Measurements from ENCODE around the gene NMNAT2.

Gene NMNAT2

GRCh38 chr1:183304440-183305107, 113.6 kb downstream of the NMNAT2 start:
- Histone ChIP-seq H3K4me1 (ENCODE audit: insufficient read depth, insufficient read length) (peaks cover 16% of the 10 kb centered on the region), H3K9ac (ENCODE audit: insufficient read length, low read depth) (no peak overlapping the region), H3K4me3 (ENCODE audit: insufficient read length, low read depth) (no peak overlapping the region), H3K27me3 (ENCODE audit: insufficient read depth, insufficient read length) (no peaks in the 10 kb centered on the region), H3K9me3 (ENCODE audit: insufficient read depth, low read length) (no peaks in the 10 kb centered on the region), H3K36me3 (ENCODE audit: insufficient read depth, insufficient read length, low read length) (no peaks in the 10 kb centered on the region)
- TF ChIP-seq SUZ12 (IDR thresholded peaks at IDR 0.05; ENCODE audit: extremely low read depth, insufficient read depth, insufficient read length) (no peak), ZNF274 (IDR thresholded peaks at IDR 0.05; ENCODE audit: low read depth, low read length) (no peak), YY1 (IDR thresholded peaks at IDR 0.05; ENCODE audit: insufficient read depth, insufficient read length) (no peak)
- DNase-seq (ENCODE audit: low read depth, low spot score), result no peak

- Histone ChIP-seq H3K9me3 (ENCODE audit: insufficient read depth, low read length) (no peaks in the 10 kb centered on the region), H3K27me3 (ENCODE audit: insufficient read depth, insufficient read length) (no peaks in the 10 kb centered on the region), H3K4me1 (ENCODE audit: insufficient read depth, insufficient read length) (peaks cover 16% of the 10 kb centered on the region), H3K4me3 (ENCODE audit: insufficient read length, low read depth) (no peak overlapping the region), H3K9ac (ENCODE audit: insufficient read length, low read depth) (no peak overlapping the region), H3K36me3 (ENCODE audit: insufficient read depth, insufficient read length, low read length) (no peaks in the 10 kb centered on the region)
- TF ChIP-seq YY1 (IDR thresholded peaks at IDR 0.05; ENCODE audit: insufficient read depth, insufficient read length) (no peak), ZNF274 (IDR thresholded peaks at IDR 0.05; ENCODE audit: low read depth, low read length) (no peak), SUZ12 (IDR thresholded peaks at IDR 0.05; ENCODE audit: extremely low read depth, insufficient read depth, insufficient read length) (no peak)
- no peak for DNase-seq (ENCODE audit: low read depth, low spot score)
Observed at GRCh38 chr1:183303901-183304300, 114.3 kb downstream of the NMNAT2 start.

- no peak overlapping the region for H3K9ac ChIP-seq (ENCODE audit: insufficient read length, low read depth)
Observed at GRCh38 chr1:183303323-183303645, 114.9 kb downstream of the NMNAT2 start.

GRCh38 chr1:183302452-183303322, 115.5 kb downstream of the NMNAT2 start:
- H3K9me3 ChIP-seq (ENCODE audit: insufficient read depth, low read length), result no peaks in the 10 kb centered on the region
- H3K9ac ChIP-seq (ENCODE audit: insufficient read length, low read depth), result no peak overlapping the region
- H3K4me1 ChIP-seq (ENCODE audit: insufficient read depth, insufficient read length), result peaks cover 16% of the 10 kb centered on the region
- no peak for TF ChIP-seq SUZ12 (IDR thresholded peaks at IDR 0.05; ENCODE audit: extremely low read depth, insufficient read depth, insufficient read length)
- TF ChIP-seq ZNF274 (IDR thresholded peaks at IDR 0.05; ENCODE audit: low read depth, low read length), result no peak
- no peak for TF ChIP-seq YY1 (IDR thresholded peaks at IDR 0.05; ENCODE audit: insufficient read depth, insufficient read length)
- H3K27me3 ChIP-seq (ENCODE audit: insufficient read depth, insufficient read length), result no peaks in the 10 kb centered on the region
- H3K4me3 ChIP-seq (ENCODE audit: insufficient read length, low read depth), result no peak overlapping the region
- no peak for DNase-seq (ENCODE audit: low read depth, low spot score)
- no peaks in the 10 kb centered on the region for H3K36me3 ChIP-seq (ENCODE audit: insufficient read depth, insufficient read length, low read length)

More at GRCh38 chr1:183303323-183303645, 114.9 kb downstream of the NMNAT2 start:
- TF ChIP-seq ZNF274 (IDR thresholded peaks at IDR 0.05; ENCODE audit: low read depth, low read length), result no peak
- TF ChIP-seq YY1 (IDR thresholded peaks at IDR 0.05; ENCODE audit: insufficient read depth, insufficient read length), result no peak
- TF ChIP-seq SUZ12 (IDR thresholded peaks at IDR 0.05; ENCODE audit: extremely low read depth, insufficient read depth, insufficient read length), result no peak
- DNase-seq (ENCODE audit: low read depth, low spot score), result no peak
- Histone ChIP-seq H3K4me1 (ENCODE audit: insufficient read depth, insufficient read length) (peaks cover 16% of the 10 kb centered on the region), H3K27me3 (ENCODE audit: insufficient read depth, insufficient read length) (no peaks in the 10 kb centered on the region), H3K4me3 (ENCODE audit: insufficient read length, low read depth) (no peak overlapping the region), H3K36me3 (ENCODE audit: insufficient read depth, insufficient read length, low read length) (no peaks in the 10 kb centered on the region), H3K9me3 (ENCODE audit: insufficient read depth, low read length) (no peaks in the 10 kb centered on the region)

GRCh38 chr1:183301239-183301638, 116.9 kb downstream of the NMNAT2 start:
- no peak for DNase-seq (ENCODE audit: low read depth, low spot score)
- TF ChIP-seq ZNF274 (IDR thresholded peaks at IDR 0.05; ENCODE audit: low read depth, low read length), result no peak
- no peak for TF ChIP-seq YY1 (IDR thresholded peaks at IDR 0.05; ENCODE audit: insufficient read depth, insufficient read length)
- no peak for TF ChIP-seq SUZ12 (IDR thresholded peaks at IDR 0.05; ENCODE audit: extremely low read depth, insufficient read depth, insufficient read length)
- no peaks in the 10 kb centered on the region for H3K36me3 ChIP-seq (ENCODE audit: insufficient read depth, insufficient read length, low read length)

GRCh38 chr1:183300828-183301227, 117.4 kb downstream of the NMNAT2 start:
- no peak for TF ChIP-seq YY1 (IDR thresholded peaks at IDR 0.05; ENCODE audit: insufficient read depth, insufficient read length)
- no peak for TF ChIP-seq ZNF274 (IDR thresholded peaks at IDR 0.05; ENCODE audit: low read depth, low read length)
- TF ChIP-seq SUZ12 (IDR thresholded peaks at IDR 0.05; ENCODE audit: extremely low read depth, insufficient read depth, insufficient read length), result no peak
- Histone ChIP-seq H3K9ac (ENCODE audit: insufficient read length, low read depth) (no peak overlapping the region), H3K36me3 (ENCODE audit: insufficient read depth, insufficient read length, low read length) (no peaks in the 10 kb centered on the region), H3K4me1 (ENCODE audit: insufficient read depth, insufficient read length) (peaks cover 14% of the 10 kb centered on the region), H3K9me3 (ENCODE audit: insufficient read depth, low read length) (no peaks in the 10 kb centered on the region), H3K27me3 (ENCODE audit: insufficient read depth, insufficient read length) (no peaks in the 10 kb centered on the region), H3K4me3 (ENCODE audit: insufficient read length, low read depth) (no peak overlapping the region)
- no peak for DNase-seq (ENCODE audit: low read depth, low spot score)

More at GRCh38 chr1:183301239-183301638, 116.9 kb downstream of the NMNAT2 start:
- Histone ChIP-seq H3K27me3 (ENCODE audit: insufficient read depth, insufficient read length) (no peaks in the 10 kb centered on the region), H3K4me1 (ENCODE audit: insufficient read depth, insufficient read length) (peaks cover 14% of the 10 kb centered on the region), H3K4me3 (ENCODE audit: insufficient read length, low read depth) (no peak overlapping the region), H3K9me3 (ENCODE audit: insufficient read depth, low read length) (no peaks in the 10 kb centered on the region), H3K9ac (ENCODE audit: insufficient read length, low read depth) (no peak overlapping the region)

- Histone ChIP-seq H3K9ac (ENCODE audit: insufficient read length, low read depth) (no peak overlapping the region), H3K36me3 (ENCODE audit: insufficient read depth, insufficient read length, low read length) (no peaks in the 10 kb centered on the region), H3K27me3 (ENCODE audit: insufficient read depth, insufficient read length) (no peaks in the 10 kb centered on the region), H3K9me3 (ENCODE audit: insufficient read depth, low read length) (no peaks in the 10 kb centered on the region), H3K4me3 (ENCODE audit: insufficient read length, low read depth) (no peak overlapping the region), H3K4me1 (ENCODE audit: insufficient read depth, insufficient read length) (peaks cover 14% of the 10 kb centered on the region)
- no peak for TF ChIP-seq YY1 (IDR thresholded peaks at IDR 0.05; ENCODE audit: insufficient read depth, insufficient read length)
- no peak for TF ChIP-seq SUZ12 (IDR thresholded peaks at IDR 0.05; ENCODE audit: extremely low read depth, insufficient read depth, insufficient read length)
- TF ChIP-seq ZNF274 (IDR thresholded peaks at IDR 0.05; ENCODE audit: low read depth, low read length), result no peak
- DNase-seq (ENCODE audit: low read depth, low spot score), result no peak
Observed at GRCh38 chr1:183300395-183300794, 117.8 kb downstream of the NMNAT2 start.

All from NT2/D1 (cell line).